GM18868 (cell line): ENCODE results near the gene ELSPBP1.
"Not testable (repeated sequence)": the region's sequence is repeated elsewhere in the genome, so short reads cannot be mapped to it uniquely, and the experiment has no call there.

ENCODE experiments used
- ATAC-seq: cut with Tn5 transposase; IDR thresholded peaks from one replicate; pipeline ENCODE4 v1.9.1; 2021; ENCODE audit warnings: mild to moderate bottlenecking, moderate library complexity; ENCODE audit not compliant: unreplicated experiment

ELSPBP1 gene

GRCh38 chr19:47994209-47994802 lies at the start of gene ELSPBP1:
TSS of gene ELSPBP1 (plus strand) at chr19:47994632. CDS start at chr19:48008668, 14,036 bp downstream.
- ATAC-seq = no peak

- ATAC-seq = not testable (repeated sequence)
Measured at GRCh38 chr19:47949852-47950521, 44.4 kb upstream of the ELSPBP1 start.

- not testable (repeated sequence) for ATAC-seq
Measured at GRCh38 chr19:47952132-47952531, 42.3 kb upstream of the ELSPBP1 start.

GRCh38 chr19:47955936-47956335 lies 38.5 kb upstream of the ELSPBP1 start:
- ATAC-seq = not testable (repeated sequence)

GRCh38 chr19:47973529-47973928 lies 20.9 kb upstream of the ELSPBP1 start:
- ATAC-seq = no peak

GRCh38 chr19:47991191-47991808 lies 3.1 kb upstream of the ELSPBP1 start:
- no peak for ATAC-seq

- no peak for ATAC-seq
Measured at GRCh38 chr19:47992070-47992469, 2.4 kb upstream of the ELSPBP1 start, which contains the start of gene BSPH1. TSS of gene BSPH1 (minus strand) at chr19:47992170. CDS start at chr19:47992081, 89 bp downstream.

GRCh38 chr19:47996230-47996727 lies 1.8 kb downstream of the ELSPBP1 start:
- ATAC-seq = no peak

GRCh38 chr19:47998800-47999199 lies 4.4 kb downstream of the ELSPBP1 start:
- ATAC-seq = no peak

- ATAC-seq = no peak
Measured at GRCh38 chr19:48000846-48001245, 6.4 kb downstream of the ELSPBP1 start.

GRCh38 chr19:48004236-48004635 lies 9.8 kb downstream of the ELSPBP1 start:
- ATAC-seq = no peak

- ATAC-seq = no peak
Measured at GRCh38 chr19:48006762-48007161, 12.3 kb downstream of the ELSPBP1 start.

GRCh38 chr19:48010932-48011758 lies 16.7 kb downstream of the ELSPBP1 start:
- ATAC-seq = no peak

GRCh38 chr19:48020686-48021085 lies 26.3 kb downstream of the ELSPBP1 start:
- ATAC-seq = no peak

- ATAC-seq = no peak
Measured at GRCh38 chr19:48023011-48023410, 28.6 kb downstream of the ELSPBP1 start.

GRCh38 chr19:48023518-48023917 lies 29.1 kb downstream of the ELSPBP1 start:
- ATAC-seq = no peak

- no peak for ATAC-seq
Measured at GRCh38 chr19:48025480-48025879, 31.0 kb downstream of the ELSPBP1 start.

- no peak for ATAC-seq
Measured at GRCh38 chr19:48029431-48029830, 35.0 kb downstream of the ELSPBP1 start.

- no peak for ATAC-seq
Measured at GRCh38 chr19:48030073-48030472, 35.6 kb downstream of the ELSPBP1 start.

GRCh38 chr19:48033604-48034003 lies 39.2 kb downstream of the ELSPBP1 start:
- no peak for ATAC-seq

GRCh38 chr19:48036765-48037164 lies 42.3 kb downstream of the ELSPBP1 start:
- ATAC-seq = no peak
